ENCODE data around the gene GAPDHS.

DNA sequence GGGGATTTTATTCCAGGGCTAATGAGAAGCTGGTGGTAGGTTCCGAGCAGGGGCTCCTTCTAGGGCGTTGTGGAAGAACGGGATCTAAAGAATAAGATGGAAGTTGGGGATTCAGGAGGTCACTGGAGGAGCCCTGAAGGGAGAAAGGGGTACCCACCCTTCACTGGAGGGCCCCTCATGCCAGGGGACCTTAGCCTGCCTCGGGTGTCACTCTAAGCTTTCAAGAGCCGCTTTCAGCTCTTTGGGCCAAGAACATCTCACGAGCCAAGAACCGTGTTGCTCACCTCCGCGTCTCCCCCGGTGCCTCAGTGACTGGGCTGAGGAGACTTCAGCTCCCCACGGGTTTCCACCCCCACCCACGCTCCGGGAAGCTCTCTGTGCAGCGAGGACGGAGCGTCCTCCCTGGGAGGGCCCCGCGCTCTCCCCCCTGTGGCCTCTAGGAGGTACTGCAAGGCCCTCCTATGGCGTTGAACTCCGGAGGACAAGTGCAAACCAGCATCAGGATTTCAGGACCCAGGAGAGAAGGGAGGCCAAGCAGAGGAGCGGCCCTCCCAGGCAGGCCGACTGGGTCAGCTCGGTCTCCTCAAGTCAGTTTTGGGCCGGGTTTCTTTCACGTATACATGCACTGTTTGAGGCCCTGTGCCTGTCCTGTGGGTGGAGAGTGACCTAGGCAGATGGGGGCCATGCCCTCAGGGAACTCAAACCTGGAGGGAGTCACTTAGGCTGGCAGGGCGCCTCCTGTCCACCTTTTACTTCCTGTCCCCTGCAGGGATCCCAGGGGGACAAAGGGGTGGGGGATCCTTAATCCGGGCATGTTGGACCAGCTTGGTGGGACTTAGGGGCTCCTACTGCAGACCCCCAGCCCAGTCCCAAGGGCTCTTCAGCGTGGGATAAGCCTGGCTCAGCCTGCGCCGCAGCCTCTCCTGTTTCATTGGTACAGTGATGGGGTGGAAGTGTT is 37.9 kb upstream of the GAPDHS start:
- TF ChIP-seq POLR2AphosphoS5 (IDR thresholded peaks at IDR 0.05; ENCODE audit: low read depth, low read length) (no peak), POLR2A (IDR thresholded peaks at IDR 0.05; ENCODE audit: low read depth, low read length) (no peak), TAF1 (IDR thresholded peaks at IDR 0.05; ENCODE audit: borderline replicate concordance, low read depth, low read length) (no peak)

Data from GM12892 (cell line).